ENCODE data around the gene MESP1.

DNA sequence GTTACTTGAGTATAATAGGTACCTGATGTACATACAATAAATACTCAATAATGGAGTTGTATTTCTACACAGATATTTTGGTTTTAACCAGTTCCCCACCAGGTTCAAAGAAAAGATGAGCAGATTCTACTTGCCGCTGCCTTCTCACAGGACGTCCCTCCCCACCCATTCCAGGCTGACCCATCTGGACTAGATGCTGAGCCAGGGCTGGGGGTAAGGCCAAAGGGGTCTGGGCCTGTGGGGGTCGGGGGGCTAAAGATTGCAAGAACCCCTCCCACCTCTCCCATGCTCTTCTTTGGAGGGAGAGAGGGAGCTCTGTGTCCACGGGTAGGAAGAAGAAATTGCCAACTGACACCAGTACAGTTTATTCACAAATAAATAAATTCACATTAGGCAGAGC is 1.5 kb downstream of the MESP1 start:
- no peak for TF ChIP-seq CTCF (IDR thresholded peaks at IDR 0.05; ENCODE audit: low read depth, low read length, poor library complexity, severe bottlenecking)
- TF ChIP-seq EZH2phosphoT487 (IDR thresholded peaks at IDR 0.05; ENCODE audit: borderline replicate concordance, low read length): no peak
